NAMALWA (cell line): ENCODE data around the gene SLCO1C1.
"Not testable (repeated sequence)": the region's sequence is repeated elsewhere in the genome, so short reads cannot be mapped to it uniquely, and the experiment has no call there.

ENCODE experiments used
- DNase-seq: peaks from one replicate; pipeline ENCODE4 v3.0.0-alpha.2; 2015; ENCODE audit warnings: low spot score

Gene SLCO1C1

GRCh38 chr12:20695232-20695631 is at the start of gene SLCO1C1:
Gene SLCO1C1, plus strand, starts transcription at chr12:20695332. Its CDS starts 4,245 bp downstream, at chr12:20699577.
- DNase-seq: no peak

GRCh38 chr12:20646239-20646827 is 48.8 kb upstream of the SLCO1C1 start:
- peak; percentile 61 for DNase-seq

GRCh38 chr12:20653871-20654270 is 41.3 kb upstream of the SLCO1C1 start:
- DNase-seq: no peak

GRCh38 chr12:20656600-20656999 is 38.5 kb upstream of the SLCO1C1 start:
- no peak for DNase-seq

- DNase-seq: no peak
Observed at GRCh38 chr12:20657496-20657895, 37.6 kb upstream of the SLCO1C1 start.

- DNase-seq: no peak
Observed at GRCh38 chr12:20681334-20681733, 13.8 kb upstream of the SLCO1C1 start.

GRCh38 chr12:20696181-20696905 is 1.2 kb downstream of the SLCO1C1 start:
- no peak for DNase-seq

GRCh38 chr12:20701106-20701505 is 6.0 kb downstream of the SLCO1C1 start:
- DNase-seq: no peak

GRCh38 chr12:20704860-20705259 is 9.7 kb downstream of the SLCO1C1 start:
- DNase-seq: no peak

- DNase-seq: no peak
Observed at GRCh38 chr12:20711846-20712245, 16.7 kb downstream of the SLCO1C1 start.

- peak; percentile 13 for DNase-seq
Observed at GRCh38 chr12:20716037-20716436, 20.9 kb downstream of the SLCO1C1 start.

- DNase-seq: no peak
Observed at GRCh38 chr12:20716985-20717384, 21.9 kb downstream of the SLCO1C1 start.

- DNase-seq: no peak
Observed at GRCh38 chr12:20718294-20718693, 23.2 kb downstream of the SLCO1C1 start.

GRCh38 chr12:20722142-20722541 is 27.0 kb downstream of the SLCO1C1 start:
- no peak for DNase-seq

GRCh38 chr12:20731274-20731673 is 36.1 kb downstream of the SLCO1C1 start:
- no peak for DNase-seq

- no peak for DNase-seq
Observed at GRCh38 chr12:20740972-20741371, 45.8 kb downstream of the SLCO1C1 start.

- DNase-seq: no peak
Observed at GRCh38 chr12:20748198-20748597, 53.1 kb downstream of the SLCO1C1 start.

GRCh38 chr12:20751046-20751445 is 55.9 kb downstream of the SLCO1C1 start:
- no peak for DNase-seq

GRCh38 chr12:20777420-20777819 is 82.3 kb downstream of the SLCO1C1 start:
- DNase-seq: no peak

GRCh38 chr12:20778969-20779368 is 83.8 kb downstream of the SLCO1C1 start:
- DNase-seq: no peak

- DNase-seq: not testable (repeated sequence)
Observed at GRCh38 chr12:20779971-20780370, 84.8 kb downstream of the SLCO1C1 start.

- not testable (repeated sequence) for DNase-seq
Observed at GRCh38 chr12:20783796-20784357, 88.7 kb downstream of the SLCO1C1 start.

- no peak for DNase-seq
Observed at GRCh38 chr12:20792971-20793370, 97.8 kb downstream of the SLCO1C1 start.
